Brain microvascular endothelial cell (primary cell): Measurements from ENCODE around the gene SNX22.

ENCODE experiments used
- DNase-seq: peaks from one replicate; pipeline ENCODE4 v3.0.0-alpha.2; 2020
- H3K27ac ChIP-seq: fragments of 250-450 bp; sonication (Bioruptor Pico); 2 replicates; pipeline ENCODE4 v1.5.1; 2020; ENCODE audit warnings: mild to moderate bottlenecking, moderate library complexity
- H3K27me3 ChIP-seq: fragments of 250-450 bp; sonication (Bioruptor Pico); replicated peaks from 2 replicates; pipeline ENCODE4 v1.5.1; 2020; ENCODE audit warnings: mild to moderate bottlenecking
- H3K36me3 ChIP-seq: fragments of 250-450 bp; sonication (Bioruptor Pico); replicated peaks from 2 replicates; pipeline ENCODE4 v1.5.1; 2020; ENCODE audit warnings: mild to moderate bottlenecking
- H3K4me3 ChIP-seq: 2 replicates; pipeline ENCODE4 v1.5.1; 2011; ENCODE audit warnings: low read depth, mild to moderate bottlenecking, control low read depth, low read length, moderate library complexity
- in situ Hi-C: cut with HindIII; loops from 2 replicates; pipeline ENCODE4 v1.10.0; 2017; ENCODE audit warnings: low sequenced_read_pairs, low pct_ligation_motif_present
- TF ChIP-seq, protein P1 (sequence below): IDR thresholded peaks from 2 replicates; pipeline ENCODE4 v1.5.1; 2011; ENCODE audit warnings: low read depth, mild to moderate bottlenecking, moderate library complexity, low read length, control low read depth, inconsistent platforms; ENCODE audit errors: missing control alignments

Gene SNX22

GRCh38 chr15:64162869-64163658 lies 11.5 kb downstream of the SNX22 start, which contains the start of gene PPIB:
PPIB (minus strand) TSS chr15:64163022; CDS start chr15:64162986, 36 bp downstream.
- Histone ChIP-seq H3K4me3 (peak within 1 kb of the TSS; percentile 99), H3K27ac (peak within 1 kb of the TSS; percentile 79), H3K27me3 (no peaks in the 10 kb centered on the region), H3K36me3 (peaks cover 36% of the 10 kb centered on the region)
- in situ Hi-C loops: no loop called here
- peak; percentile 95 for DNase-seq
- TF ChIP-seq, protein P1, sequence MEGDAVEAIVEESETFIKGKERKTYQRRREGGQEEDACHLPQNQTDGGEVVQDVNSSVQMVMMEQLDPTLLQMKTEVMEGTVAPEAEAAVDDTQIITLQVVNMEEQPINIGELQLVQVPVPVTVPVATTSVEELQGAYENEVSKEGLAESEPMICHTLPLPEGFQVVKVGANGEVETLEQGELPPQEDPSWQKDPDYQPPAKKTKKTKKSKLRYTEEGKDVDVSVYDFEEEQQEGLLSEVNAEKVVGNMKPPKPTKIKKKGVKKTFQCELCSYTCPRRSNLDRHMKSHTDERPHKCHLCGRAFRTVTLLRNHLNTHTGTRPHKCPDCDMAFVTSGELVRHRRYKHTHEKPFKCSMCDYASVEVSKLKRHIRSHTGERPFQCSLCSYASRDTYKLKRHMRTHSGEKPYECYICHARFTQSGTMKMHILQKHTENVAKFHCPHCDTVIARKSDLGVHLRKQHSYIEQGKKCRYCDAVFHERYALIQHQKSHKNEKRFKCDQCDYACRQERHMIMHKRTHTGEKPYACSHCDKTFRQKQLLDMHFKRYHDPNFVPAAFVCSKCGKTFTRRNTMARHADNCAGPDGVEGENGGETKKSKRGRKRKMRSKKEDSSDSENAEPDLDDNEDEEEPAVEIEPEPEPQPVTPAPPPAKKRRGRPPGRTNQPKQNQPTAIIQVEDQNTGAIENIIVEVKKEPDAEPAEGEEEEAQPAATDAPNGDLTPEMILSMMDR: peak; percentile 50

- Histone ChIP-seq H3K36me3 (peaks cover 29% of the 10 kb centered on the region), H3K27ac (no peak overlapping the region), H3K27me3 (no peaks in the 10 kb centered on the region), H3K4me3 (peak overlapping the region; percentile 56)
- TF ChIP-seq, protein P1: no peak
- in situ Hi-C loops: no loop called here
- DNase-seq: no peak
Observed at GRCh38 chr15:64163659-64164362, 12.3 kb downstream of the SNX22 start.

GRCh38 chr15:64164436-64164835 lies 12.9 kb downstream of the SNX22 start:
- Histone ChIP-seq H3K27me3 (no peaks in the 10 kb centered on the region), H3K4me3 (no peak overlapping the region), H3K27ac (no peak overlapping the region), H3K36me3 (peaks cover 22% of the 10 kb centered on the region)
- DNase-seq: no peak
- in situ Hi-C loops: no loop called here
- TF ChIP-seq, protein P1: no peak

DNA sequence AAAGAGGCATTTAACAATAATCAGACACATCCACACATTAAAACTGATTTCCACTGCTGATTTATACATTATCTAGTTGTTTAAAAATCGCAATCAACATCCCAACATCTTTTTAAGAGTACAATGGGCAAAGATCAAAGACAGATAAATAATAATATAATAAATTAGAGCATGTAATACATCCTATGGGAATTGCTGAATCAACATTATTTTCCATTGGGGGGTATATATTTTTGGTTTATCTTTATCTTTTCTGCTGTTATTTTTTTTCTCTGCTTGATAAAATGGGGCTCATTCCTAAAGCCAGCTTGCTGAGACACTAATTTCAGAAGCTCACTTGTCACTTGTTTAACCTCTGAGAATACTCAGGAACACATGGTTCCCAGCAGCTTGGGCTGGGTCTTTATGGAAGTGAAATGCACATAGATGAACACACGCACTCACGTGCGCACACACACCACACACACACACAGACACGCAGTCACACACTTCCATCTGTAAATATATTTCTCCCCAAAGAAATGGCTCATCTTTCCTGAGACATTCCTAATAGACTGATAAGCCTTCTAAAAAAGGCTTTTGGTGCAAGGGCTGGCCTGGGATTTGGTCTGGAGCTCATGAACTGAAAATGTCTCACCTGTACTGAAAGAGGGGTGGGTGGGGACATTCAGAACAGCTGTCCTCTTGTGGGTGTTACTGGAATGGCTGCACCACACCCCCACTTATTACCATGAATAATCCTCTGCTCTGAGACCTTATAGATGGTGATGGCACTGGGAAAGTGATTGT lies 14.8 kb downstream of the SNX22 start:
- no peaks in the 10 kb centered on the region for H3K27me3 ChIP-seq
- H3K4me3 ChIP-seq: no peak overlapping the region
- in situ Hi-C loops: no loop called here
- TF ChIP-seq, protein P1: no peak
- no peak overlapping the region for H3K27ac ChIP-seq
- peaks cover 18% of the 10 kb centered on the region for H3K36me3 ChIP-seq
- no peak for DNase-seq

DNA sequence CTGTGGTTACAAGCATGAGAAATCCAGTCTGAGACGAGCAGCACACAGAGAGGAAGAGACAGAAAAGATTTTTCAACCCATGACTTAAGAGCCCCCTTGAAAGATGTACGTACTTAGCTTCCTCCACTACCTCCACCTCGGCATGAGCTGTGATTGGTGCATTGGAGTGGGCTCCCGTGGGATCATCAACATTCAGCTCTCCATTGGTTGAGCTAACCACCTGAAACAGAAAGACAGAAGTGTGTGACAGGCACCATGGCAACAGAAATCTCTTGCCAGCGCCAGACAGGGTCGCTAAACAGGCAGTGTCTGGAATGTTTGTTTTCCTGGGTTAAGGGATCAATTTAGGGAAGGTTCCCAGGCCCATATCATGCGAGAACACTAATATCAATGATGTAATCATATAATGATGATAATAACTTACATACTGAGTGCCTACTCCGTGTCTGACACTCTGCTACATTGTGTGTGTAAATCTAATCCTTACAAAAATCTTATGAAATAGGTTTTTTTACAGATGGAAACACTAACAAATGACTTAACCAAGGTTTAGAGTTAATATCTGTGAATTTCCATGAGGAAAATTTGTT lies 28.8 kb downstream of the SNX22 start:
- in situ Hi-C loops: no loop called here
- H3K27me3 ChIP-seq: no peaks in the 10 kb centered on the region
- H3K36me3 ChIP-seq: peaks cover 14% of the 10 kb centered on the region
- no peak overlapping the region for H3K27ac ChIP-seq
- TF ChIP-seq, protein P1: no peak
- no peak for DNase-seq
- no peak overlapping the region for H3K4me3 ChIP-seq
